Hepatocyte (in vitro differentiated cells): ENCODE data around the gene CARD10. TPM values are rescaled to one million over a fixed set of nuclear protein-coding genes. Genes with fewer than 3 reads are reported as not detected.

ENCODE experiments used
- DNase-seq: peaks from one replicate; pipeline ENCODE4 v3.0.0-alpha.2; 2016; ENCODE audit warnings: low spot score
- H2AFZ ChIP-seq: fragments of 200-600 bp; sonication (generic); 2 replicates; pipeline ENCODE4 v1.6.0; 2016; ENCODE audit warnings: antibody characterized with exemption, mild to moderate bottlenecking
- H3K27ac ChIP-seq: fragments of 200-600 bp; sonication (generic); 2 replicates; pipeline ENCODE4 v1.5.1; 2016; ENCODE audit warnings: mild to moderate bottlenecking
- H3K27me3 ChIP-seq: fragments of 200-600 bp; sonication (generic); 2 replicates; pipeline ENCODE4 v1.6.1; 2016
- H3K36me3 ChIP-seq: fragments of 200-600 bp; sonication (generic); replicated peaks from 2 replicates; pipeline ENCODE4 v1.5.1; 2016; ENCODE audit warnings: low read depth; ENCODE audit not compliant: insufficient read depth
- H3K4me1 ChIP-seq: fragments of 200-600 bp; sonication (generic); 2 replicates; pipeline ENCODE4 v1.5.1; 2016; ENCODE audit warnings: mild to moderate bottlenecking, moderate library complexity; ENCODE audit not compliant: insufficient read depth
- H3K4me2 ChIP-seq: fragments of 200-600 bp; sonication (generic); 2 replicates; pipeline ENCODE4 v1.6.0; 2016
- H3K4me3 ChIP-seq: fragments of 200-600 bp; sonication (generic); 2 replicates; pipeline ENCODE4 v1.5.1; 2016; ENCODE audit warnings: mild to moderate bottlenecking
- H3K79me2 ChIP-seq: fragments of 200-600 bp; sonication (generic); 2 replicates; pipeline ENCODE4 v1.6.0; 2017; ENCODE audit warnings: mild to moderate bottlenecking
- H3K9me2 ChIP-seq: fragments of 200-600 bp; sonication (generic); replicated peaks from 2 replicates; pipeline ENCODE4 v1.6.0; 2017; ENCODE audit warnings: mild to moderate bottlenecking; ENCODE audit not compliant: insufficient read depth
- H3K9me3 ChIP-seq: fragments of 200-600 bp; sonication (generic); 2 replicates; pipeline ENCODE4 v1.5.1; 2016; ENCODE audit warnings: low read depth, mild to moderate bottlenecking
- H4K20me1 ChIP-seq: fragments of 200-600 bp; sonication (generic); 2 replicates; pipeline ENCODE4 v1.6.0; 2016; ENCODE audit warnings: mild to moderate bottlenecking; ENCODE audit not compliant: insufficient read depth, poor library complexity, severe bottlenecking
- CTCF ChIP-seq: fragments of 200-600 bp; sonication (generic); IDR thresholded peaks from 2 replicates; pipeline ENCODE4 v1.5.1; 2016; ENCODE audit warnings: antibody characterized with exemption, mild to moderate bottlenecking; ENCODE audit not compliant: poor library complexity
- EZH2 ChIP-seq: fragments of 200-600 bp; sonication (generic); IDR thresholded peaks from 2 replicates; pipeline ENCODE4 v1.6.1; 2016; ENCODE audit warnings: antibody characterized with exemption, mild to moderate bottlenecking, borderline replicate concordance
- EZH2phosphoT487 ChIP-seq: fragments of 200-600 bp; sonication (generic); IDR thresholded peaks from one replicate; pipeline ENCODE4 v1.6.1; 2018; ENCODE audit warnings: antibody characterized with exemption, mild to moderate bottlenecking, low read depth, moderate library complexity; ENCODE audit not compliant: unreplicated experiment, severe bottlenecking
- WGBS: methylation state at CpG from one replicate; pipeline ENCODE4 v1.1.6; 2016; ENCODE audit warnings: low lambda C conversion rate; ENCODE audit errors: missing lambda C conversion rate; 5-methylcytosine and 5-hydroxymethylcytosine counted together
- polyA plus RNA-seq: library from polyadenylated mRNA; unstranded; fragments of >200 nt; fragmentation: Nextera tagmentation; extraction: Ambion mirVana; gene quantifications from 2 replicates; pipeline ENCODE4 v1.2.1, GENCODE V29; 2016
- total RNA-seq: library from RNA; depleted of rRNA; stranded (reverse); fragments of >200 nt; gene quantifications from 2 replicates; pipeline ENCODE4 v1.2.3, GENCODE V29; 2014

The CARD10 gene
- total and polyA plus RNA-seq, 2 experiments from 2014 or later, result 23.4 to 28.7 TPM

GRCh38 chr22:37526376-37526775, 7.2 kb upstream of the CARD10 start:
- WGBS, result 91% methylated on average over 12 of the region's 12 CpGs
- no peaks in the 10 kb centered on the region for H3K27me3 ChIP-seq
- no peak for DNase-seq
- no peaks in the 10 kb centered on the region for H3K36me3 ChIP-seq
- H2AFZ ChIP-seq, result no peak overlapping the region
- no peak overlapping the region for H3K4me3 ChIP-seq
- no peak overlapping the region for H3K4me2 ChIP-seq
- no peaks in the 10 kb centered on the region for H4K20me1 ChIP-seq
- no peaks in the 10 kb centered on the region for H3K79me2 ChIP-seq
- no peaks in the 10 kb centered on the region for H3K9me2 ChIP-seq
- H3K9me3 ChIP-seq, result no peaks in the 10 kb centered on the region
- TF ChIP-seq EZH2 (no peak), CTCF (no peak), EZH2phosphoT487 (no peak)
- no peak overlapping the region for H3K27ac ChIP-seq
- H3K4me1 ChIP-seq, result peaks cover 7% of the 10 kb centered on the region

DNA sequence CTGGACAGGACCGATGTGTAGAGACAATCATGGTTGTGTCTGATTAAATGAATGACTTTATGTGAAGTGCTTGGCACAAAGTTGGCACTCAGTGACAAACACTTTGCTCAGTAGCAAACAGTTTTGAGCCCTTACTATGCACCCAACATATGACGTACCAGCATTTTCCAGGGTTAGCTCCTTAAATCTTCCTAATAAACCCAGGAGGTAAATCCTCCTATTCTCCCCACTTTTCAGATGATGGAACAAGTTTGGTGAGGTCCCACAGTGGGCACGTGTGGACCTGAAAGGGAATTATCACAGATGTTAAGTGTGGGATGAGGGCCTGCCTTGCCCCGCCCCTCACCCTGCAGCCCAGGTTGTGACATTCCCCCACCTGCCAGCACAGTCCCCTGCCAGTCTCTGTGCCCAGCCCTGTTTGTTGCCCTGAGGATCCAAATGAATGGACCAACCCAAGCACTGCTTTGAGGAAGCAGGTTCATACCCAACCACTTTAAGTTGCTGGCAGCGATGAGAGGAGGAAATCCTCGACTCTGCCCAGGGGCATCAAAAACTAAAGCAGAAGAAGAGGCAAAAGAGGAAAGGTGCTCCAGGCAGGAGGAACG, 6.6 kb upstream of the CARD10 start:
- Histone ChIP-seq H3K4me1 (peaks cover 7% of the 10 kb centered on the region), H3K27me3 (no peaks in the 10 kb centered on the region), H3K79me2 (no peaks in the 10 kb centered on the region), H3K9me3 (no peaks in the 10 kb centered on the region), H3K27ac (no peak overlapping the region), H2AFZ (no peak overlapping the region), H3K4me3 (no peak overlapping the region), H4K20me1 (no peaks in the 10 kb centered on the region), H3K36me3 (no peaks in the 10 kb centered on the region), H3K4me2 (no peak overlapping the region), H3K9me2 (no peaks in the 10 kb centered on the region)
- WGBS, result 89% methylated on average over 7 of the region's 7 CpGs
- no peak for DNase-seq
- TF ChIP-seq CTCF, result no peak
- no peak for TF ChIP-seq EZH2phosphoT487
- TF ChIP-seq EZH2, result no peak

DNA sequence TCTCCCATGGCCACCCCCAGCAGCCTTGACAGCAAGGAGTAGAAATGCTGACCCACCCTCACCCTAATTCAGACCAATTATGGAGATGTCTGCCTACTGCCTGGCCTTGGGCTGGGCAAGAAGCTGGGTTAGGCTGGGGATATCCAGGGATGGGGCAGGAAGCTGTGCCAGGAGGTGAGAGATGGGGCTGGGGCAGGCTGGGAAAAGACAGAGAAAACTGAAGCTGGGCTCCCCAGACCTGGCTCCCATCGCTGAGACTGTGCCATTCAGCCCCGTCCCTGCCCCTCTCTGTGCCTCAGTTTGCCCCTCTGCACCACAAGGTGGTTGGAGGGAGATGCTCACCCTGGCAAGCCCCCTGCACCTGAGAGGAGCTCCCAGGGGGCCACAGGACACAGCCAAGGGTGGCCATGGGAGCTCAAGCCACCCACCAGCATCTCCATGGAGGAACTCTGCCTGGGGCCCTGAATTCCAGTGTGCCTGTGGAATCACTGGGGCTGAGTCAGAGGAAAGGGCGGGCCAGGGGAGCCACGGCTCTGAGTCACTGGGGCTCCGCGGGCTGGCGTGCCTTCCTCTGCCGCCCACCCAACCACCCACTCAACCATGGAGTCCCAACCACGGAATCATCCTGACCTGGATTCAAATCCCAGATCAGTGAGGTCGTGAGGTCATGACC, 6.0 kb upstream of the CARD10 start:
- Histone ChIP-seq H3K4me1 (peaks cover 7% of the 10 kb centered on the region), H3K36me3 (no peaks in the 10 kb centered on the region), H2AFZ (no peak overlapping the region), H3K27me3 (no peaks in the 10 kb centered on the region), H3K27ac (no peak overlapping the region), H3K79me2 (no peaks in the 10 kb centered on the region), H3K9me2 (no peaks in the 10 kb centered on the region), H3K4me2 (no peak overlapping the region), H3K4me3 (no peak overlapping the region), H4K20me1 (no peaks in the 10 kb centered on the region), H3K9me3 (no peaks in the 10 kb centered on the region)
- WGBS, result 56% methylated on average over 10 of the region's 10 CpGs
- no peak for TF ChIP-seq CTCF
- DNase-seq, result peak; percentile 68
